ENCODE results near the gene DYRK1B. TPM values are rescaled to one million over a fixed set of nuclear protein-coding genes. Genes with fewer than 3 reads are reported as not detected.

Gene DYRK1B
- total and polyA plus RNA-seq, 2 donors from 2014 or later = 18.9 to 28.9 TPM

GRCh38 chr19:39813264-39813993 is 20.5 kb downstream of the DYRK1B start:
- DNase-seq (peak in 3 of 5 donors; percentile 54 to 78 (median 73)), FAIRE-seq (no peak)
- Histone ChIP-seq H3K9me3 (ENCODE audit: control insufficient read depth in 2 of 3, insufficient read depth in 1 of 3, low read length in 3 of 3) (no peaks in the 10 kb centered on the region), H3K9ac (ENCODE audit: low read length in 3 of 3) (no peak overlapping the region), H3K4me3 (ENCODE audit: low read length in 3 of 3) (no peak overlapping the region), H3K36me3 (ENCODE audit: control insufficient read depth in 2 of 3, insufficient read depth in 3 of 3, low read length in 3 of 3) (peaks cover 0 to 2% (median 0%) of the 10 kb centered on the region in 3 donors), H3K27ac (ENCODE audit: low read depth in 2 of 2, low read length in 2 of 2) (no peak overlapping the region), H3K27me3 (ENCODE audit: control insufficient read depth, insufficient read depth, low read length) (no peaks in the 10 kb centered on the region), H3K4me1 (ENCODE audit: control insufficient read depth in 2 of 3, insufficient read depth in 2 of 3, low read depth in 1 of 3, low read length in 3 of 3) (no peaks in the 10 kb centered on the region)
- no peak for TF ChIP-seq CTCF (IDR thresholded peaks at IDR 0.05; ENCODE audit: borderline replicate concordance, extremely low read depth, insufficient read depth)
- intact Hi-C loops (cut with DNase I) = no loop called here

- no peaks in the 10 kb centered on the region for H3K9me3 ChIP-seq (ENCODE audit: control insufficient read depth in 2 of 3, insufficient read depth in 1 of 3, low read length in 3 of 3)
- intact Hi-C loops (cut with DNase I) = no loop called here
- H3K4me3 ChIP-seq (ENCODE audit: low read length in 3 of 3) = no peak overlapping the region
- H3K4me1 ChIP-seq (ENCODE audit: control insufficient read depth in 2 of 3, insufficient read depth in 2 of 3, low read depth in 1 of 3, low read length in 3 of 3) = no peaks in the 10 kb centered on the region
- no peak for DNase-seq
- H3K27me3 ChIP-seq (ENCODE audit: control insufficient read depth, insufficient read depth, low read length) = no peaks in the 10 kb centered on the region
- no peak overlapping the region for H3K9ac ChIP-seq (ENCODE audit: low read length in 3 of 3)
- FAIRE-seq = no peak
- no peaks in the 10 kb centered on the region for H3K36me3 ChIP-seq (ENCODE audit: control insufficient read depth in 2 of 3, insufficient read depth in 3 of 3, low read length in 3 of 3)
- TF ChIP-seq CTCF (IDR thresholded peaks at IDR 0.05; ENCODE audit: borderline replicate concordance, extremely low read depth, insufficient read depth) = no peak
- H3K27ac ChIP-seq (ENCODE audit: low read depth in 2 of 2, low read length in 2 of 2) = no peak overlapping the region
Measured at GRCh38 chr19:39811064-39811463, 22.9 kb downstream of the DYRK1B start.

GRCh38 chr19:39810424-39810823 is 23.5 kb downstream of the DYRK1B start:
- no peaks in the 10 kb centered on the region for H3K27me3 ChIP-seq (ENCODE audit: control insufficient read depth, insufficient read depth, low read length)
- intact Hi-C loops (cut with DNase I) = no loop called here
- no peaks in the 10 kb centered on the region for H3K9me3 ChIP-seq (ENCODE audit: control insufficient read depth in 2 of 3, insufficient read depth in 1 of 3, low read length in 3 of 3)
- FAIRE-seq (no peak), DNase-seq (no peak)
- H3K27ac ChIP-seq (ENCODE audit: low read depth in 2 of 2, low read length in 2 of 2) = no peak overlapping the region
- no peak overlapping the region for H3K9ac ChIP-seq (ENCODE audit: low read length in 3 of 3)
- no peak for TF ChIP-seq CTCF (IDR thresholded peaks at IDR 0.05; ENCODE audit: borderline replicate concordance, extremely low read depth, insufficient read depth)
- H3K36me3 ChIP-seq (ENCODE audit: control insufficient read depth in 2 of 3, insufficient read depth in 3 of 3, low read length in 3 of 3) = no peaks in the 10 kb centered on the region
- no peak overlapping the region for H3K4me3 ChIP-seq (ENCODE audit: low read length in 3 of 3)
- H3K4me1 ChIP-seq (ENCODE audit: control insufficient read depth in 2 of 3, insufficient read depth in 2 of 3, low read depth in 1 of 3, low read length in 3 of 3) = no peaks in the 10 kb centered on the region
